Dermis blood vessel endothelial cell (primary cell): ENCODE data around the gene GSTA4. TPM values are rescaled to one million over a fixed set of nuclear protein-coding genes. Genes with fewer than 3 reads are reported as not detected.
A peak's percentile ranks its signal among the peaks of the same experiment; 100 is the strongest.

Experiments used
- DNase-seq: peaks from one replicate; pipeline ENCODE4 v3.0.0; 2010
- total RNA-seq: library from RNA; depleted of rRNA; stranded (reverse); fragments of >200 nt; gene quantifications from 2 replicates; pipeline ENCODE4 v1.2.3, GENCODE V29; 2014

Gene GSTA4, protein sequence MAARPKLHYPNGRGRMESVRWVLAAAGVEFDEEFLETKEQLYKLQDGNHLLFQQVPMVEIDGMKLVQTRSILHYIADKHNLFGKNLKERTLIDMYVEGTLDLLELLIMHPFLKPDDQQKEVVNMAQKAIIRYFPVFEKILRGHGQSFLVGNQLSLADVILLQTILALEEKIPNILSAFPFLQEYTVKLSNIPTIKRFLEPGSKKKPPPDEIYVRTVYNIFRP
- 17.7 and 26.1 TPM in 2 replicates for total RNA-seq

DNA sequence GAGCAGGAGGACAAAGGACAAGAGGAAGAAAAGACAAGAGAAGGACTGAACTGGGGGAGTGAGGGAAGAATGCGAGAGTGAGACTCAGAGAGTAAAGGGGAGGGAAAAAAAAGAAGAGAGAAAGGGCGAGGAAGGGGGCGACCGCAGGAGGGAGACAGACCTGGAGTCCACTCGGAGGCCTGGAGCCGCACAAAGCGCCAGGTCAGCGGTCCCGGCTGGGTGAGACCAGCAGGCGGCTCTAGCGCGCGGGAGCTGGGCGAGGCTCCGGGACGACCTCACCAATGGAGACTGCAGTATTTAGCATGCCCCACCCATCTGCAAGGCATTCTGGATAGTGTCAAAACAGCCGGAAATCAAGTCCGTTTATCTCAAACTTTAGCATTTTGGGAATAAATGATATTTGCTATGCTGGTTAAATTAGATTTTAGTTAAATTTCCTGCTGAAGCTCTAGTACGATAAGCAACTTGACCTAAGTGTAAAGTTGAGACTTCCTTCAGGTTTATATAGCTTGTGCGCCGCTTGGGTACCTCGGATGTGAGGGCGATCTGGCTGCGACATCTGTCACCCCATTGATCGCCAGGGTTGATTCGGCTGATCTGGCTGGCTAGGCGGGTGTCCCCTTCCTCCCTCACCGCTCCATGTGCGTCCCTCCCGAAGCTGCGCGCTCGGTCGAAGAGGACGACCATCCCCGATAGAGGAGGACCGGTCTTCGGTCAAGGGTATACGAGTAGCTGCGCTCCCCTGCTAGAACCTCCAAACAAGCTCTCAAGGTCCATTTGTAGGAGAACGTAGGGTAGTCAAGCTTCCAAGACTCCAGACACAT is at the start of gene GSTA4:
Gene GSTA4 (minus strand): TSS at position 196 of the 824 bp plus-strand sequence. CDS start 1,041 bp downstream, outside the sequence.
- DNase-seq = peak; percentile 99

- no peak for DNase-seq
Measured at GRCh38 chr6:53044572-53044971, 49.5 kb upstream of the GSTA4 start.

DNA sequence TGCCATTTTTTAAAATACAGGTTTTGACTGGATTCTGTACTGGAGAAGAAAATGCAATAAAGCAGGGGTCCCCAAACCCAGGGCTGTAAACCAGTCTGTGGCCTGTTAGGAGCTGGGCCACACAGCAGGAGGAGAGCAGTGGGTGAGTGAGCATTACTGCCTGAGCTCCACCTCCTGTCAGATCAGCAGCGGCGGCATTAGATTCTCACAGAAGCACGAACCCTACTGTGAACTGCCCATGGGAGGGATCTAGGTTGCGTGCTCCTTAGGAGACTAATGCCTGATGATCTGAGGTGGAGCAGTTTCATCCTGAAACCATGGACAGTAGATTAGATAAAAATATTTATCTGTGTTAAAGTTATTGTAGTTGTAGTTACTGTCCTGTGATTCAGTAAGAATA is 49.0 kb upstream of the GSTA4 start:
- no peak for DNase-seq

- DNase-seq = no peak
Measured at GRCh38 chr6:53043581-53043980, 48.5 kb upstream of the GSTA4 start.

- DNase-seq = peak; percentile 48
Measured at GRCh38 chr6:53042112-53042511, 47.0 kb upstream of the GSTA4 start.

GRCh38 chr6:53041356-53041755 is 46.3 kb upstream of the GSTA4 start:
- no peak for DNase-seq

DNA sequence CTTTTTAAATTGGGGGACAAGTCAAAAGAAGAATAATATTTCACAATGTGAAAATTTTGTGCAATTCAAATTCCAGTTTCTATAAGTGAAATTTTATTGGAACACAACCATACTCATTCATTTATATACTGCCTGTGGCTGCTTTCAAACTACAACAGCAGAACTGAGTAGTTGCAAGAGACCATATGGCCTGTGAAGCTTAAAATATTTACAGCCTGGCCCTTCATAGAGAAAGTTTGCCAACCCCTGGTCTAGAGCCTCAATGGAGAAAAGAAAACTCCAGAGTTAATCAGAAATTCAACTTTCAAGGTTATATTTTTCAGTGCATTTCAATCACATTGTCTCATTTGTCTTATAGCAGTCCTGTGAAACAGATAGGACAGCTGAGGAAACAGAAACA is 43.5 kb upstream of the GSTA4 start:
- no peak for DNase-seq

DNA sequence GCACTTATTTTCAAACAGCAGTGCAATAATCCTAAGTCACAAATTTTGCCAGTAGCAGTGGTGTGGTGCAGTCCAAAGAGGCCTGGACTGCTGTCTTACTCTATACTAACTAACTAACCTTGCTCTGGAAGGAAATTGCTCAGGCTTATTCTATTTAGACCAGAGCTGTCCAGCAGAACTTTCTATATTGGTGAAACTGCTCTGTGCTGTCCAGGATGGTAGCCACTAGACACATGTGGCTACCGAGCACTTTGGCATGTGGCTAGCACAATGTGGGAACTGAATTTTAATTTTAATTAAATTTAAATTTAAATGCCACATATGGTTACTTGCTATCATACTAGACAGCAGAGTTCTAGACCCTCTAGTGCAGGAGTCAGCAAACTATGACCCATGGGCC is 43.1 kb upstream of the GSTA4 start:
- no peak for DNase-seq

DNA sequence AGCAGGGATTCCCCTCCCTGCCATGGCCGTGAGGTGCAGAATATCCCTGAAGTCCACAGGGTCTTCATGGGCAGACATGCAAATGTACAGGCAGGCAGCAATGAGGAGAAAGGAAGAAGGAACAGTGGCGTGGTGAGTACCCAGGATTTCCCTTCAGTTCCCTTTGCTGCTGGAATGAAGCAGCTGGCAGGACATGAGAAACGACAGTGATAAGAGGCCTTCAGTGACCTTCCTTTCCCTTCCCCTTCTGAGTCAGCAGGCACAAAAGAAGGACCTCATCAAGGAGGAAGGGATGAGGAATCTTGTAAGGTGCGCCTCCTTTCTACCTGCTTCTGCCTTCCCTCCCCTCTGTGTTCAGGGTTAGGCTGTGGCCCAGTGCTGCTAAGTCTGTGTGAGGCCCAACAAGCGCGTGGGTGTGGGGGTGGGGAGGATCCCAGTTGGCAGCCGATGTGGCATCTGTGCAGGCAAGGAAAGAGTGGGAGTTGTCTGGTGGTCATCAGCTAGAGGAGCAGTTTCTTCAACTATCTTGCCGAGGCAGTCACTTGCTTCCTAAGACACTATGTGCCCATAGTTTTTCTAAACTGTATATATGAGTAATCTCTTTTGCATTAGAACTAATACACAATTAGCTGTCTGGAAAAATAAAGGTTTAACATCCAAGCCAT is 40.6 kb upstream of the GSTA4 start:
- peak; percentile 48 for DNase-seq

- DNase-seq = peak; percentile 60
Measured at GRCh38 chr6:53033764-53034163, 38.7 kb upstream of the GSTA4 start.

DNA sequence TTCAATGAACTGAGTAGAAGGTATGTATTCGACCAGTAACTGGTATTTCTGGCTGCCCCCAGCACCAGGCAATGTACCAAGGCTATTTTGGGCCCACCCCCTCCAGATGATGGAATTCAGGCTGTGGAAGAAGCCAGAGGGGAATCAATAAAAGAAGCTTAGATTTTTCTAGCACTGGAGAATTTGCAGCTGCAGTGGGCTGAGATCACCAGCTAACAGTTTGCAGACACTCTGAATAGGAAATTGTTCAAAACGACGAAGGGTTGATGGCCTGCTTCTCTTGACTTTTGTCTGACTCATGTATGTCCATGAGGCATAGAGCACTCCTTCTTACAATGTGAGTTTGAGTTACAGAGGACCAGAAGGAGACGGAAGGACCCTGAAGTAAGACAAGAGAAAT is 37.8 kb upstream of the GSTA4 start:
- peak; percentile 48 for DNase-seq

GRCh38 chr6:53031281-53031680 is 36.2 kb upstream of the GSTA4 start:
- DNase-seq = no peak

DNA sequence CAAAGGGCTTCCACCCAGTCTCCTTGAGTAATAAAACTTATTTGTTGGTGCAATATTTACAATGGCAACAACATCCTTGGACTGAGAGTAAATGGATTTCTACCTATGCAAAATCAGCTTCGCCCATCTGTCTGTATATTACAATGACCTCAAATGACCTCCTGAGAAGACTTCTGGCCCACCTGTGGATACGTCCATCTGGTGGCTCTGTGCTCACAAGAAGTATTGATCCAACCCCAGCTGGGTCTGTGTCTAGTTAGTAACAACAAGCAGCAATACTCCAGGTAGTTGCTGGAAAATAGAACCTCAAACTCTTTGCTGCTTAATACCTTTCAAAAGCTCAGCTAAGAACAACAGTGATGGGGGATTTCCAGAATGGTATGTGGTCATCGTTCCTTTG is 34.7 kb upstream of the GSTA4 start:
- DNase-seq = no peak

DNA sequence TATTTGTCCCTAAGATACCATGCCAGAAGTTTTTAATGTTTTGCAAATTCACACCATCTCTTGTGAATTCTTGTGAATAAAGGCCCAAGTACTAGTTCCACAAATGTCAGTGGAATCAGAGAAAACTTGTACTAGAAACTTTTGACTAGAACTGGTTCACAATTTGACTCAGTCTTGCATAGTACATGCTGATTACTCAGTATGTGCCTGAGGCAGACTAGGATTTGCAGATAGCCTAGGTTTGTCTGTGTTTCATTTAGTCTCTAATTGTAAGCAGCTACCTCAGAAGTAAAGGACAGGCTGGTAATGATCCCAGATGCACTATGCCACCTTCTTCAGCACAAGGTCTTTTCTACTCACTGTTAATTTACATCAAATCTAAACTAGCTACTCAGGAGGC is 34.2 kb upstream of the GSTA4 start:
- no peak for DNase-seq

GRCh38 chr6:53028467-53028866 is 33.4 kb upstream of the GSTA4 start:
- DNase-seq = no peak

GRCh38 chr6:53027131-53027718 is 32.1 kb upstream of the GSTA4 start:
- DNase-seq = no peak

- DNase-seq = peak; percentile 18
Measured at GRCh38 chr6:53026526-53026925, 31.4 kb upstream of the GSTA4 start.

DNA sequence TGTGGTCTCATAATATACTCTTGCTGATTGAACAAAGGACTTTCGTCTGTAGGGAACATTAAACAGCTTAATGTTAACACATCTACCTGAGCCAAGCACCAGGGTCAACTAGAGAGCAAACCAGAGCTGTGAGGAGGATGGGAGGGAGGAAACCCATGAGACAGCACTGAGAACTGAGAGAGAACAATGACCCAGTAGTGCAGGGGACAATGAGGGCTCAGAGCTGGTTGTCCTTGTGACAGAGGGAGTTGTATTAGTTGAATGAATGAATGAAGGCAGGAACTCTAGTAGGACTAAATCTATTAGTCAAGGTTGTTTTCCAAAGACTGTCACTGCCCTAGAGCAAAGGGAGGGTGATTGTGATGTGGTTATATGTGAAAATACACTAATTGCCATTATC is 28.2 kb upstream of the GSTA4 start:
- DNase-seq = no peak

DNA sequence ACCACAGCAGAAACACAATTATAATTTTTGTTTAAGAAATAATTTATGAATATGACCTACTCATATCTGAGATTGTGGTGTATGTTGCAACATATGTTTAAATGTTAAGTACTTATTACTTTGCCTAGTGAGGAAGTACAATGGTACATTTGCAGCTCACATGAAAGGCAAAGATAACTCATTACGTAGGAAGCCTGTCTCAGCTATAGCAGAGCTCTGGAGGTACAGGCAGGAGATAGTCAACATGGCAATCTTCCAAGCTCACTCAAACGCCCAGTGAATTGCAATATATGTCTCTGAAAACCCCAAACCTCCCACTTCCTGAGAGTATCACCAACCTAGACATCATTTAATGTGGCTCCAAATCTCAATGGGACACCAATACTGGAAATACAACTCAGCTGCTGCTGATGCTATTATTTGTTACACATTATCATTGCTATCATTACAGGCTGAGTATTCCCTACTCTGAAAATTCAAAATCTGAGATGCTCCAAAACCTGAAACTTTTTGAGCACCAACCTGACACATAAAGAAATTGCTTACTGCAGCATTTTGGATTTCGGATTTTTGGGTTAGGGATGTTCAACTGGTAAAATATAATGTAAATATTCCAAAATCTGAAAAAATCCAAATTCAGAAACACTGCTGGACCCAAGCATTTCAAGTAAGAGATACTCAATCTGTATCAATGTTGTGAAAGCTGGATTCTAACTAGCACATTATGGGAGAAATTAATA is 25.1 kb upstream of the GSTA4 start:
- no peak for DNase-seq

DNA sequence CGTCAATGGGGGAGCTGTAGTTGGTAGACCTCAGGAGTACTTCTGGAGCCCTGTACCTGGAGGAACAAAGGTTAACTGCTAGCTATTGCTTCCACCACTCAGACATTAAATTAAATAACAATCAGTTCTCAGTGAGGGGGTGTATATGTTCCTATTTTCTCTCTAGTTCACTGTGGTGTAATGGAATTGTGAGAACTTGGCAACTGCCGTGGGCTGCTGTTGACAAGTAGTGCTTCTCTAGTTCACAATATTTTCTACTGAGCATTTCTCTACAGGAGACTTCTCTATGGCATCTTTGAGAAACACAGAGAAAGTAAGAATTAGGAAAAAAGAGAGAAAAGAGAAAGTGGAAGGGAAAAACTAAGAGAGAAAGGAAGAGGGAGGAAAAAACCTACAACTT is 23.4 kb upstream of the GSTA4 start:
- no peak for DNase-seq

DNA sequence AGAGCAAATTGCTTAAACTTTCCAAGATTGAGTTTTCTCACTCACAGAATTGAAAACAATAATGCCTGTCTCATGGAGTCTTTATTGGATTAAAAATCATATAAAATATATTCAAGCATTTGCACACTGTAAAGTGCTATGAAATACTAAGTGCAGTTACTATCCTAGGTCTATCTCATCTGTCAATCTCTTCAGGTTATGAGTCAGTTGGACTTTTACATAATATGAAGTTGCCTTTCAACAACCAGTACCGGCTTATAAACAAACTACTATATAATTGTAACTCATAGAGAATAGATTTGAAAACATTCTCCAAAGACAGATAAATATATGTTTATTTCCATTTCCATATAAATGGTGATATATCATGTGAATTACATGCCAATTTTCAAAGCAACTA is 20.4 kb upstream of the GSTA4 start:
- DNase-seq = no peak

GRCh38 chr6:53014744-53015143 is 19.7 kb upstream of the GSTA4 start:
- no peak for DNase-seq

- DNase-seq = no peak
Measured at GRCh38 chr6:53014063-53014462, 19.0 kb upstream of the GSTA4 start.
